GM23248 (cell line): ENCODE measurements around the gene NDUFS7. TPM values are rescaled to one million over a fixed set of nuclear protein-coding genes. Genes with fewer than 3 reads are reported as not detected.

Source experiments
- DNase-seq: peaks from one replicate; pipeline ENCODE4 v3.0.0-alpha.2; 2015
- H2AFZ ChIP-seq: fragments of 200-600 bp; sonication (generic); 2 replicates; pipeline ENCODE4 v1.6.1; 2016; ENCODE audit warnings: antibody characterized with exemption
- H3F3A ChIP-seq: fragments of 200-600 bp; sonication (generic); 2 replicates; pipeline ENCODE4 v1.6.1; 2016; ENCODE audit warnings: mild to moderate bottlenecking, antibody characterized with exemption, mixed run types; ENCODE audit not compliant: insufficient read depth
- H3K27ac ChIP-seq: fragments of 200-600 bp; sonication (generic); 2 replicates; pipeline ENCODE4 v1.5.1; 2016; ENCODE audit warnings: mild to moderate bottlenecking
- H3K27me3 ChIP-seq: fragments of 200-600 bp; sonication (generic); replicated peaks from 2 replicates; pipeline ENCODE4 v1.6.1; 2016; ENCODE audit warnings: mild to moderate bottlenecking; ENCODE audit not compliant: insufficient read depth
- H3K36me3 ChIP-seq: fragments of 200-600 bp; sonication (generic); 2 replicates; pipeline ENCODE4 v1.6.1; 2016; ENCODE audit warnings: low read depth, mild to moderate bottlenecking
- H3K4me1 ChIP-seq: fragments of 200-600 bp; sonication (generic); 2 replicates; pipeline ENCODE4 v1.6.1; 2016; ENCODE audit warnings: mild to moderate bottlenecking; ENCODE audit not compliant: insufficient read depth
- H3K4me2 ChIP-seq: fragments of 200-600 bp; sonication (generic); one replicate; pipeline ENCODE4 v1.6.1; 2016; ENCODE audit warnings: mild to moderate bottlenecking; ENCODE audit not compliant: unreplicated experiment
- H3K4me3 ChIP-seq: fragments of 200-600 bp; sonication (generic); 2 replicates; pipeline ENCODE4 v1.5.1; 2016; ENCODE audit warnings: mild to moderate bottlenecking
- H3K79me2 ChIP-seq: fragments of 200-600 bp; sonication (generic); 2 replicates; pipeline ENCODE4 v1.6.1; 2016; ENCODE audit warnings: mild to moderate bottlenecking; ENCODE audit not compliant: insufficient read depth
- H3K9ac ChIP-seq: fragments of 200-600 bp; sonication (generic); 2 replicates; pipeline ENCODE4 v1.6.1; 2016; ENCODE audit warnings: mild to moderate bottlenecking
- H3K9me2 ChIP-seq: fragments of 200-600 bp; sonication (generic); 2 replicates; pipeline ENCODE4 v1.6.1; 2016; ENCODE audit warnings: mixed run types, mild to moderate bottlenecking, moderate library complexity; ENCODE audit not compliant: insufficient read depth
- H3K9me3 ChIP-seq: fragments of 200-600 bp; sonication (generic); one replicate; pipeline ENCODE4 v1.6.1; 2017; ENCODE audit warnings: low read depth
- H4K20me1 ChIP-seq: fragments of 200-600 bp; sonication (generic); 2 replicates; pipeline ENCODE4 v1.6.0; 2016; ENCODE audit not compliant: insufficient read depth
- EZH2 ChIP-seq: fragments of 200-600 bp; sonication (generic); IDR thresholded peaks from 2 replicates; pipeline ENCODE4 v1.6.1; 2018; ENCODE audit warnings: antibody characterized with exemption, mild to moderate bottlenecking; ENCODE audit not compliant: insufficient read depth, poor library complexity, severe bottlenecking
- EZH2phosphoT487 ChIP-seq: fragments of 200-600 bp; sonication (generic); IDR thresholded peaks from 2 replicates; pipeline ENCODE4 v1.6.1; 2018; ENCODE audit warnings: antibody characterized with exemption, moderate library complexity, mild to moderate bottlenecking, low read depth; ENCODE audit not compliant: insufficient read depth
- WGBS, 2 experiments: methylation state at CpG; one replicate each; pipeline ENCODE4 v1.1.6; 2015 to 2017; ENCODE audit warnings: low lambda C conversion rate in 2 of 2, low coverage in 1 of 2; ENCODE audit errors: missing lambda C conversion rate in 2 of 2; 5-methylcytosine and 5-hydroxymethylcytosine counted together
- in situ Hi-C: fragments of 300-500 bp; cut with MboI; formaldehyde crosslinking; loops from 2 replicates; pipeline ENCODE4 v1.15.0; 2020
- polyA plus RNA-seq: library from polyadenylated mRNA; unstranded; fragments of >200 nt; fragmentation: Nextera tagmentation; extraction: Ambion mirVana; gene quantifications from 2 replicates; pipeline ENCODE4 v1.2.1, GENCODE V29; 2016
- total RNA-seq: library from RNA; depleted of rRNA; stranded (reverse); fragments of >200 nt; shearing (Covaris generic); gene quantifications from 2 replicates; pipeline ENCODE4 v1.2.3, GENCODE V29; 2014

NDUFS7 gene
- total and polyA plus RNA-seq, 2 experiments from 2014 or later = 67.1 to 173 TPM

- WGBS, 2 experiments = 92 to 95% methylated on average over 37 to 39 of the region's 39 CpGs
- TF ChIP-seq EZH2 (no peak), EZH2phosphoT487 (no peak)
- Histone ChIP-seq H3K27me3 (no peaks in the 10 kb centered on the region), H3K9ac (no peak overlapping the region), H3K79me2 (peaks cover 30% of the 10 kb centered on the region), H2AFZ (no peak overlapping the region), H3K9me3 (no peaks in the 10 kb centered on the region), H4K20me1 (no peaks in the 10 kb centered on the region), H3K27ac (no peak overlapping the region), H3K4me1 (no peaks in the 10 kb centered on the region), H3K36me3 (no peaks in the 10 kb centered on the region; the same call in 1 of the 2 replicates), H3F3A (no peaks in the 10 kb centered on the region), H3K9me2 (no peaks in the 10 kb centered on the region), H3K4me2 (no peak overlapping the region), H3K4me3 (no peak overlapping the region)
- DNase-seq = no peak
- in situ Hi-C loops = no loop called here
These were observed 5.6 kb downstream of the NDUFS7 start for GRCh38 chr19:1389033-1389940.

GRCh38 chr19:1390890-1391423 is 7.2 kb downstream of the NDUFS7 start:
- no peaks in the 10 kb centered on the region for H3K9me3 ChIP-seq
- H3K27me3 ChIP-seq = no peaks in the 10 kb centered on the region
- peaks cover 14% of the 10 kb centered on the region for H3K79me2 ChIP-seq
- in situ Hi-C loops = no loop called here
- H3K36me3 ChIP-seq = no peaks in the 10 kb centered on the region; the same call in 1 of the 2 replicates
- no peak overlapping the region for H3K4me2 ChIP-seq
- WGBS, 2 experiments = 87 to 89% methylated on average over 29 to 42 of the region's 42 CpGs
- H4K20me1 ChIP-seq = no peaks in the 10 kb centered on the region
- no peak overlapping the region for H3K4me3 ChIP-seq
- TF ChIP-seq EZH2phosphoT487 = no peak
- TF ChIP-seq EZH2 = no peak
- no peak overlapping the region for H2AFZ ChIP-seq
- H3K27ac ChIP-seq = no peak overlapping the region
- H3K9me2 ChIP-seq = no peaks in the 10 kb centered on the region
- H3F3A ChIP-seq = no peaks in the 10 kb centered on the region
- DNase-seq = no peak
- H3K4me1 ChIP-seq = no peaks in the 10 kb centered on the region
- H3K9ac ChIP-seq = no peak overlapping the region

- Histone ChIP-seq H3F3A (no peaks in the 10 kb centered on the region), H3K9ac (no peak overlapping the region), H3K4me2 (no peak overlapping the region), H3K27ac (no peak overlapping the region), H2AFZ (no peak overlapping the region), H3K4me1 (0 out of 2 replicates have a peak, but pooled peaks cover 4% of the 10 kb centered on the region), H3K4me3 (no peak overlapping the region), H4K20me1 (no peaks in the 10 kb centered on the region), H3K36me3 (no peaks in the 10 kb centered on the region; the same call in 1 of the 2 replicates), H3K27me3 (no peaks in the 10 kb centered on the region), H3K9me2 (no peaks in the 10 kb centered on the region), H3K79me2 (0 out of 2 replicates have a peak, but pooled peaks cover 1% of the 10 kb centered on the region), H3K9me3 (no peaks in the 10 kb centered on the region)
- no peak for DNase-seq
- TF ChIP-seq EZH2 (no peak), EZH2phosphoT487 (no peak)
- in situ Hi-C loops = no loop called here
- 91 to 94% methylated on average over 14 to 15 of the region's 15 CpGs for WGBS, 2 experiments
These were observed 8.7 kb downstream of the NDUFS7 start for GRCh38 chr19:1392407-1392806.

- H3K9me3 ChIP-seq = no peaks in the 10 kb centered on the region
- H3K9ac ChIP-seq = no peak overlapping the region
- no peak for DNase-seq
- no peaks in the 10 kb centered on the region for H4K20me1 ChIP-seq
- H3K27me3 ChIP-seq = no peaks in the 10 kb centered on the region
- H3K4me1 ChIP-seq = 0 out of 2 replicates have a peak, but pooled peaks cover 4% of the 10 kb centered on the region
- H3K36me3 ChIP-seq = no peaks in the 10 kb centered on the region; the same call in 1 of the 2 replicates
- H3K4me2 ChIP-seq = no peak overlapping the region
- in situ Hi-C loops = no loop called here
- H3K79me2 ChIP-seq = no peaks in the 10 kb centered on the region
- no peaks in the 10 kb centered on the region for H3K9me2 ChIP-seq
- no peaks in the 10 kb centered on the region for H3F3A ChIP-seq
- H2AFZ ChIP-seq = no peak overlapping the region
- 93 to 96% methylated on average over 27 to 37 of the region's 37 CpGs for WGBS, 2 experiments
- no peak overlapping the region for H3K4me3 ChIP-seq
- no peak overlapping the region for H3K27ac ChIP-seq
- TF ChIP-seq EZH2 = no peak
- no peak for TF ChIP-seq EZH2phosphoT487
These were observed 9.3 kb downstream of the NDUFS7 start for GRCh38 chr19:1392939-1393530.
